Mesenchymal stem cell (in vitro differentiated cells and primary cell): ENCODE results near the gene SH3RF2.

Source experiments
- DNase-seq: peaks from one replicate; pipeline ENCODE4 v3.0.0-alpha.2; 2013
- H2AFZ ChIP-seq: one replicate; pipeline ENCODE4 v1.6.1; 2013; ENCODE audit warnings: low read depth, mild to moderate bottlenecking, control low read depth, inconsistent platforms, low read length, moderate library complexity
- H2AK5ac ChIP-seq: 2 replicates; pipeline ENCODE4 v1.6.1; 2013; ENCODE audit warnings: low read length, moderate library complexity, mild to moderate bottlenecking, inconsistent platforms; ENCODE audit not compliant: severe bottlenecking
- H2BK120ac ChIP-seq: one replicate; pipeline ENCODE4 v1.6.1; 2013; ENCODE audit warnings: low read depth, mild to moderate bottlenecking, inconsistent platforms, low read length, moderate library complexity
- H2BK12ac ChIP-seq, 2 experiments: one replicate each; pipeline ENCODE4 v1.6.1; 2013; ENCODE audit warnings: inconsistent platforms in 2 of 2, low read length in 2 of 2, mild to moderate bottlenecking in 2 of 2, moderate library complexity in 2 of 2, control low read depth in 1 of 2
- H2BK15ac ChIP-seq: one replicate; pipeline ENCODE4 v1.6.1; 2013; ENCODE audit warnings: mild to moderate bottlenecking, low read depth, inconsistent platforms; ENCODE audit not compliant: poor library complexity, severe bottlenecking
- H2BK5ac ChIP-seq: 2 replicates; pipeline ENCODE4 v1.6.1; 2013; ENCODE audit warnings: low read depth, mild to moderate bottlenecking, low read length, control low read depth, inconsistent platforms; ENCODE audit not compliant: poor library complexity, severe bottlenecking
- H3K14ac ChIP-seq, 2 experiments: one replicate each; pipeline ENCODE4 v1.6.1; 2013; ENCODE audit warnings: inconsistent platforms in 2 of 2, low read length in 2 of 2, control low read depth in 1 of 2, mild to moderate bottlenecking in 1 of 2, moderate library complexity in 1 of 2
- H3K18ac ChIP-seq, 2 experiments: one replicate each; pipeline ENCODE4 v1.6.1; 2013; ENCODE audit warnings: inconsistent platforms in 2 of 2, low read length in 2 of 2, control low read depth in 1 of 2, low read depth in 1 of 2, mild to moderate bottlenecking in 1 of 2
- H3K23ac ChIP-seq, 2 experiments: one replicate each; pipeline ENCODE4 v1.6.1; 2013; ENCODE audit warnings: inconsistent platforms in 2 of 2, low read length in 2 of 2, mild to moderate bottlenecking in 2 of 2, moderate library complexity in 2 of 2, control low read depth in 1 of 2
- H3K27ac ChIP-seq: 2 replicates; pipeline ENCODE4 v1.5.1; 2013; ENCODE audit warnings: mild to moderate bottlenecking, moderate library complexity, low read length, control low read depth, inconsistent platforms; ENCODE audit not compliant: poor library complexity, severe bottlenecking
- H3K27me3 ChIP-seq, 2 experiments: 2 replicates each; pipeline versions ENCODE4 v1.6.1 to v1.7.0; 2013; ENCODE audit warnings: low read length in 2 of 2, mild to moderate bottlenecking in 2 of 2, moderate library complexity in 2 of 2, control low read depth in 1 of 2, inconsistent platforms in 1 of 2; ENCODE audit not compliant: control insufficient read depth in 1 of 2, insufficient read depth in 1 of 2
- H3K36me3 ChIP-seq, 2 experiments: 2 replicates each; pipeline versions ENCODE4 v1.6.1 to v1.7.0; 2013; ENCODE audit warnings: low read length in 2 of 2, control low read depth in 1 of 2, inconsistent platforms in 1 of 2, low read depth in 1 of 2, mild to moderate bottlenecking in 1 of 2; ENCODE audit not compliant: insufficient read depth in 2 of 2, control insufficient read depth in 1 of 2
- H3K4ac ChIP-seq, 2 experiments: one replicate each; pipeline ENCODE4 v1.6.1; 2013; ENCODE audit warnings: inconsistent platforms in 2 of 2, low read length in 2 of 2, mild to moderate bottlenecking in 2 of 2, moderate library complexity in 2 of 2, control low read depth in 1 of 2, low read depth in 1 of 2
- H3K4me1 ChIP-seq: 2 replicates; pipeline ENCODE4 v1.6.1; 2013; ENCODE audit warnings: low read depth, low read length, control low read depth; ENCODE audit not compliant: control insufficient read depth, insufficient read depth
- H3K4me2 ChIP-seq: 2 replicates; pipeline ENCODE4 v1.6.1; 2013; ENCODE audit warnings: low read length, mild to moderate bottlenecking, inconsistent platforms; ENCODE audit not compliant: poor library complexity, severe bottlenecking
- H3K4me3 ChIP-seq, 2 experiments: 2 replicates each; pipeline versions ENCODE4 v1.5.1 to v1.7.0; 2013; ENCODE audit warnings: low read length in 2 of 2, mild to moderate bottlenecking in 2 of 2, control low read depth in 1 of 2, low read depth in 1 of 2; ENCODE audit not compliant: insufficient read depth in 1 of 2
- H3K79me1 ChIP-seq: replicated peaks from 2 replicates; pipeline ENCODE4 v1.6.1; 2013; ENCODE audit warnings: mild to moderate bottlenecking, control low read depth, low read length, inconsistent platforms; ENCODE audit not compliant: poor library complexity, severe bottlenecking
- H3K9ac ChIP-seq: 2 replicates; pipeline ENCODE4 v1.7.0; 2013; ENCODE audit warnings: mild to moderate bottlenecking, low read length, moderate library complexity
- H3K9me3 ChIP-seq: 2 replicates; pipeline ENCODE4 v1.7.0; 2013; ENCODE audit warnings: mild to moderate bottlenecking, low read length; ENCODE audit not compliant: control insufficient read depth
- H4K8ac ChIP-seq: one replicate; pipeline ENCODE4 v1.6.1; 2013; ENCODE audit warnings: inconsistent platforms, mild to moderate bottlenecking, low read length, moderate library complexity
- H4K91ac ChIP-seq: one replicate; pipeline ENCODE4 v1.6.1; 2013; ENCODE audit warnings: mild to moderate bottlenecking, low read length, inconsistent platforms
- WGBS: methylation state at CpG from one replicate; pipeline ENCODE4 v1.1.7; 2013; ENCODE audit warnings: mixed read lengths; 5-methylcytosine and 5-hydroxymethylcytosine counted together

SH3RF2 gene

DNA sequence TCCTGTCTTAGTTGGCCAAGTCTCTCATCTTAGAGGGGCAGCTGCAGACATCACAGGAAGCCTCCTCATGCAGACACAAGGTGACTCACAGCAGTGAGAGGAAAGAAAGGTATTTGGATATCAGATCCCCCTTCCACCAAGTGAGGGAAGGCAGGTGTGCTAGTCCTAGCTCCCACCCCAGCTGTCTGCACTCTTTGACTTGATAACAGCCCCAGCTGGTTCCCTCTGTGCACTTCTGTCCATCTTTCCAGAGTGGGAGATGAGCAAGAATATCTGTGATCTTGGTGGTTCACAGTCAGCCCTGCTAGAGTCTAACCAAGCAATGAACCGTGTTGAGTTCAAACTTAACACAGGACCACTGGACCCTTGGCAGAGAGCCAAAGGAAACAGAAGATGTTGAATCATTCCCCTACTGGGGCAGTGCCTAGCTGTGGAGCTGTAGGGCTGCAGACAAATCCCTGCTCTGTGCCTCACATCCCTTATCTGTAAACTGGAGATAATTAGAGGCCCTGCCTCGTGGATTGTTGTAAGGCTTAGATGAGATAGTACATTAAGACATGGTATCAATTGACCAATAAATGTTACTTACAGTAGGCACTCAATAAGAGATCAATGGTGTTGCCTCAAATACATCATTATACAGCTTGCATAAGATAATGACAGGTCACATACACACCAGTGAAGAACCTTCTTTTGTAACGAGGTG, 39.1 kb downstream of the SH3RF2 start:
- no peak overlapping the region for H2BK12ac ChIP-seq
- H3K14ac ChIP-seq = no peak overlapping the region
- DNase-seq = peak; percentile 42
- peak overlapping the region; percentile 83 for H2BK15ac ChIP-seq
- H3K4me2 ChIP-seq = no peak overlapping the region
- no peak overlapping the region for H3K18ac ChIP-seq
- no peak overlapping the region for H3K4me3 ChIP-seq
- H3K27ac ChIP-seq = peak overlapping the region; percentile 91
- no peaks in the 10 kb centered on the region for H3K79me1 ChIP-seq
- H2BK5ac ChIP-seq = no peak overlapping the region
- WGBS = 0% methylated on average over 1 of the region's 3 CpGs
- no peak overlapping the region for H2BK120ac ChIP-seq
- no peak overlapping the region for H3K23ac ChIP-seq
- H3K9me3 ChIP-seq = no peaks in the 10 kb centered on the region
- no peak overlapping the region for H4K91ac ChIP-seq
- no peak overlapping the region for H4K8ac ChIP-seq
- H3K4ac ChIP-seq = no peak overlapping the region
- no peaks in the 10 kb centered on the region for H3K27me3 ChIP-seq
- peak overlapping the region; percentile 94 for H2AK5ac ChIP-seq
- H2AFZ ChIP-seq = no peak overlapping the region
- H3K36me3 ChIP-seq = no peaks in the 10 kb centered on the region
- H3K4me1 ChIP-seq = peaks cover 10% of the 10 kb centered on the region
- no peak overlapping the region for H3K9ac ChIP-seq

DNA sequence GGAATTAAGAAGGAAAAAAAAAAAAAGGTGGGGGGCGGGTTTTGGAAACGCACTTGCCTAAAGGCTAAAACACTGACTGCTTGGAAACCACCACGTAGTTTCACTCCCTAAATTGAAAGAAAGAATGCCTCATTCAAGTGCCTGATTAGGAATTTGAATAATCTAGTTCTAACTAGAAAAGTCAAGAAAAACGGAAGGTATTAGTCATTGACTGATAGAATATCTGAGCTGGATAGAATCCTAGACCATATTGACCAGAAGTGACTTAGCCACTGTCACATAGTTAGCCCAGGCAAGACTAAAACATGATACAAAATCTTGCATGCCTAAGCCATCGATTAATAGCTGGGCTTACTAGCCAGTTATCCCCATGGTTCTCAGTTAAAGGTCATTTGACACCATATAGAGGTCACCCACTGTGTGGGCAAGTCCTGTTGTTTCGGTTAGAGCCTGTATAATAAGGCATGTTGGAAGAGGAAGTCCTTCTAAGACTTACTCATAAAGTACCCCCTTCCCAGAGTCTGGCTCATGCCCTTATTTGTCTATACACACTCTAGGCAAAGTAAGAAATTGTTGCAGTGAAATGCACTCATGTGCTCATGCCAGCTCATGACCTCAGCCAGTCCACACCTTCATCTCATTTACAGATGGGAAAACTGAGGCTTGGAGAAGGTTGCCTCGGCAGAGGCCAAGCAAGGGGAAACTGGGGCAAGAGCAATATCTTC, 40.2 kb downstream of the SH3RF2 start:
- H2BK5ac ChIP-seq = no peak overlapping the region
- H3K9me3 ChIP-seq = no peaks in the 10 kb centered on the region
- no peak overlapping the region for H3K4me2 ChIP-seq
- H2BK12ac ChIP-seq = no peak overlapping the region
- no peaks in the 10 kb centered on the region for H3K79me1 ChIP-seq
- H3K4ac ChIP-seq = no peak overlapping the region
- peak overlapping the region; percentile 24 for H3K27ac ChIP-seq
- H3K36me3 ChIP-seq = no peaks in the 10 kb centered on the region
- WGBS = 79% methylated on average over 5 of the region's 7 CpGs
- H3K9ac ChIP-seq = no peak overlapping the region
- H3K27me3 ChIP-seq = no peaks in the 10 kb centered on the region
- no peak overlapping the region for H2AFZ ChIP-seq
- no peak overlapping the region for H3K14ac ChIP-seq
- no peak overlapping the region for H2BK120ac ChIP-seq
- no peak overlapping the region for H3K18ac ChIP-seq
- no peak overlapping the region for H3K23ac ChIP-seq
- H4K91ac ChIP-seq = no peak overlapping the region
- peaks cover 10% of the 10 kb centered on the region for H3K4me1 ChIP-seq
- H2AK5ac ChIP-seq = peak overlapping the region; percentile 3
- H2BK15ac ChIP-seq = no peak overlapping the region
- H3K4me3 ChIP-seq = no peak overlapping the region
- H4K8ac ChIP-seq = no peak overlapping the region
- DNase-seq = peak; percentile 23

DNA sequence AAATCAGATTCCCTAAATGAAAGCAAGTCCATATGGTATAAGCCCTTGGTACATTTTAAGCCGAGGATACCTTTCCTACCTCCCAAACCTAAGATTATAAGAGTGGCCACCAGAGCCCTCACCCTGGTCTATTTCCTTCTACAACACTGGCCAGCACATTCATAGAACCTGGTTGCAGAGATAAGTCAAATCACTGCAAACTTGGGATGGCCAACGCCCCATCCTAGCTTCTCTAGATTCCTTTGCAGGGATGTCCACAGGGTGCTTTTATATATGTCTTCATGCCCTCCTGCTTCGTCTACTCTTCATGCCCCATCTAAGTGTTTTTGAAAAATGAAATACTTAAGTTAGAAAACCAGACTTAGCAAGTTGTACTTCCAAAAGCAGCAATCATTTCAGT, 41.8 kb downstream of the SH3RF2 start:
- Histone ChIP-seq H4K8ac (no peak overlapping the region), H3K9me3 (no peaks in the 10 kb centered on the region), H3K4ac (no peak overlapping the region), H2AK5ac (peak overlapping the region; percentile 71), H2BK5ac (no peak overlapping the region), H2BK15ac (no peak overlapping the region), H2BK120ac (no peak overlapping the region), H3K9ac (no peak overlapping the region), H3K79me1 (no peaks in the 10 kb centered on the region), H2AFZ (no peak overlapping the region), H3K4me2 (no peak overlapping the region), H3K27ac (no peak overlapping the region), H3K36me3 (no peaks in the 10 kb centered on the region), H2BK12ac (no peak overlapping the region), H3K4me1 (peaks cover 10% of the 10 kb centered on the region), H3K27me3 (no peaks in the 10 kb centered on the region), H3K4me3 (no peak overlapping the region), H4K91ac (no peak overlapping the region), H3K23ac (no peak overlapping the region), H3K14ac (no peak overlapping the region), H3K18ac (no peak overlapping the region)
- 89% methylated on average over 2 of the region's 3 CpGs for WGBS
- no peak for DNase-seq

DNA sequence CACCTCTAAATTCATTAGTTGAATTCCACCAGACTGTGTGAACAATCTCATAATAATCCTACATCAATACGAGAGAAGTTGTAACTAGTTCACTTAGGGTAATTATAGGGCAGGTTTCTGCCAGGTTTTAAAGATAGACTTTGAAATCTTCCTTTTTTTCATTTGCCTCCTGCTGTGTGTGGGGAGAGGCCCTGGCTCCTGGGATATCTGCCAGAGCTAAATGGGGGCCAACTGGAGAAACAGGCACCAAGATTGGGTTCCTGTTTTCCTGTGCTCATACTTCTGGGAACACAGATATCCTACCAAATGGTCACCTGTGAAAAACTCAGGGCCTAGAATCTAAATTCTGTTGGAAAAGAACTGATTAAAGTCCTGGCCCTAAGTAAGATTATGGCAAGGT, 42.3 kb downstream of the SH3RF2 start:
- Histone ChIP-seq H3K18ac (no peak overlapping the region), H2AK5ac (no peak overlapping the region), H3K36me3 (no peaks in the 10 kb centered on the region), H3K4me1 (peaks cover 10% of the 10 kb centered on the region), H3K27ac (peak overlapping the region; percentile 23), H3K4me3 (no peak overlapping the region), H3K4me2 (no peak overlapping the region), H3K23ac (no peak overlapping the region), H2BK15ac (no peak overlapping the region), H2AFZ (no peak overlapping the region), H2BK120ac (no peak overlapping the region), H3K79me1 (no peaks in the 10 kb centered on the region), H3K4ac (no peak overlapping the region), H3K9ac (no peak overlapping the region), H4K8ac (no peak overlapping the region), H2BK5ac (no peak overlapping the region), H3K14ac (no peak overlapping the region), H3K27me3 (no peaks in the 10 kb centered on the region), H3K9me3 (no peaks in the 10 kb centered on the region), H2BK12ac (no peak overlapping the region), H4K91ac (no peak overlapping the region)
- 100% methylated on average over 1 of the region's 1 CpG for WGBS
- DNase-seq = no peak
